Caki2 (cell line): ENCODE data around the gene UMAD1. TPM values are rescaled to one million over a fixed set of nuclear protein-coding genes. Genes with fewer than 3 reads are reported as not detected.

Experiments
- DNase-seq: peaks from one replicate; pipeline ENCODE4 v3.0.0-alpha.2; 2015; ENCODE audit warnings: low read depth
- in situ Hi-C: cut with HindIII; loops from 2 replicates; pipeline ENCODE4 v1.10.0; 2016; ENCODE audit warnings: low sequenced_read_pairs, low pct_unique_long_range_greater_than_20kb, mixed read lengths
- total RNA-seq: library from RNA; depleted of rRNA; stranded (reverse); fragments of >200 nt; shearing (Covaris generic); gene quantifications from 2 replicates; pipeline ENCODE4 v1.2.3, GENCODE V29; 2014; ENCODE audit warnings: low replicate concordance

The UMAD1 gene
- total RNA-seq, 1 experiment from 2014 or later: 19.9 TPM

GRCh38 chr7:7706101-7706511 is 65.6 kb downstream of the UMAD1 start:
- in situ Hi-C loops: no loop called here
- DNase-seq: no peak

GRCh38 chr7:7706556-7707172 is 66.1 kb downstream of the UMAD1 start:
- no peak for DNase-seq
- in situ Hi-C loops: no loop called here

- in situ Hi-C loops: no loop called here
- no peak for DNase-seq
Measured at GRCh38 chr7:7707246-7707645, 66.7 kb downstream of the UMAD1 start.

- no peak for DNase-seq
- in situ Hi-C loops: no loop called here
Measured at GRCh38 chr7:7707806-7708205, 67.3 kb downstream of the UMAD1 start.

GRCh38 chr7:7709291-7709690 is 68.7 kb downstream of the UMAD1 start:
- in situ Hi-C loops: no loop called here
- no peak for DNase-seq

DNA sequence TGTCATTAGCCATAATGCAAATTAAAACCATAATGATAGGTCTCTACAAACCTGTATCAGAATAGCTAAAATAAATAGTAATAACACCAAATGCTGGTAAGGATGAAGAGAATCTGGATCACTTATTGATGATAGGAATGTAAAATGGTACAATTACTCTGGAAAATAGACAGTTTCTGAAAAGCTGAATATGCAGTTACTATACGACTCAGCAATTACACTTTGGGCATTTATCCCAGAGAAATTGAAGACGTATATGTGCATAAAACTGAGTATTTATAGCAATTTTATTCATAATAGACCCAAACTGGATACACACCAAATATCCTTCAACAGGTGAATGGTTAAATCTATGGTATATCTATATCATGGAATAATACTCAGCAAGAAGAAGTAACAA is 69.9 kb downstream of the UMAD1 start:
- in situ Hi-C loops: no loop called here
- no peak for DNase-seq

GRCh38 chr7:7713730-7714129 is 73.2 kb downstream of the UMAD1 start:
- in situ Hi-C loops: no loop called here

DNA sequence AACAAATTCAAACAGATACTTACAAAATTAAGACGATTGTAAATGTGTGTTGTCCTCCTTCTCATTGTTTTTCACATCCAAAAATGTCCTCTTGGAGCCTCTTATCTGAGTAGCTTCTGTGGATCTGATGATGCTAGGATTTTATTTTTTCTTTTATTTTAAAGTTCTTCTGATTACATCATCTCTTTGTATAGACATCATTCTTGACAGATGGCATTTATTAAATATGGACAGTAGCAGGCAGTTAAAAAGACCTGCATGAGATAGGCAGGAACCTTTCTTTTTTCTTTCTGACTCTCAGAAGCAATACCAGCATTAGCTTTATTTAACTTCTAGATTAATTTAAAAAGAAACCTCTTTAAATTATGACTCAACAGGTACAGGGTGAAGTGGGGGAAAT is 77.9 kb downstream of the UMAD1 start, which contains the start of gene RPA3:
RPA3 (minus strand) TSS at position 116 of the 400 bp plus-strand sequence. CDS start 78,189 bp downstream, outside the sequence.
- DNase-seq: no peak
- in situ Hi-C loops: no loop called here

More at GRCh38 chr7:7713730-7714129, 73.2 kb downstream of the UMAD1 start:
- DNase-seq: no peak

DNA sequence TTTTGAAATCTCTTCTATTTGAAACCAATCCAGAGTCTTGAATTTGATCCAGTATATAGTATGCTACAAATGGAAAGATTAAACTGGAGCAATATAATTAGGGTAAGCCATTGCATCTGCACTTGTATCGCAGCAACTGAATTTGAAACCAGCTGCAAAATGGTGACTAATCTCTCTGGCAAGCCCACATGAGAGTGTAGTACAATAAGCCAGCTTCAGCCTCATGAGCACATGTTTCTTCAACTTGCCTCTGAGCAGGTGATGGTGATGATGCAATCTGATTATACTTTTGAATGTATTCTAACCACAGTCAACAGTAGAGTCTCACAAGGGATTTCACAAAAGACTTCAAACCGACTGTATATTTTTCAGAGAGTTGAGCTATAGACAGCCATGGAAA is 78.7 kb downstream of the UMAD1 start:
- DNase-seq: peak; percentile 40
- in situ Hi-C loops: no loop called here

DNA sequence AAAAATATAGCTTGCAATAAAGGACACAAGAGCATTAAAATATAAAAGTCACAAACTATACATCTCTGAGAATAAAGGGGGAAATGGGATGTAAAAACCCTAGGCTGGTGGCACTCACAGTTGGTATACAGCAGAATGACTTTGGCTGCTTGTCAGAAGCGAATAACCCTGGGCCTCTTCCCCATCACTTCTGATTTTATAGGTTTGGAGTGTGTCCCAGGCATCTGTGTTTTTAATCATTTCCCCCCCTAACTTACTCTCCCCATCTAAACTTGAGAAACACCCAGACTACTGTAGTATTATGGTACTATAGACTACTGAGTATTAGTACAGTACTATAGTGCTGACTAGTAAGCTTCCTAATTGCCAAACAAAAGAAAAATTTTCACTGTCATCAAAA is 79.6 kb downstream of the UMAD1 start:
- no peak for DNase-seq
- in situ Hi-C loops: no loop called here

GRCh38 chr7:7720750-7721621 is 80.4 kb downstream of the UMAD1 start:
- no peak for DNase-seq

DNA sequence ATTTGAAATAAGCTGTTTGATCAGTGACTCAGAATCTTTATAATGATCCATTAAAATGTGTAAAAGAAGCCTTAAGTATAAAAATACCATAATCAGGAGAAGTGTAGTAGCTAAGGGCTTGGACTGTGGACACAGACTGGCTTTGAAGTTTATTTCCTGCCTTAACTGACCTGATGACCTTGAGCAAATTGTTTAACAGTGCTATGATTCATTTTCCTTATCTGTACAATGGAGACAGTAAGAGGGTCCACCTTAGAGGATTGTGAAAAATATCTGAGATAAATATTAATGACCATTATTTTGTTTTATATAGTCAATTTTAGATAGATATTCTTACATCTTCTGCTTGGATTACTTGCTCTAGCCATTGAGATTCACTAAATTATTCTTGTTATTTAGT is 91.2 kb downstream of the UMAD1 start:
- in situ Hi-C loops: no loop called here
- no peak for DNase-seq

More at GRCh38 chr7:7720750-7721621, 80.4 kb downstream of the UMAD1 start:
- in situ Hi-C loops: no loop called here

DNA sequence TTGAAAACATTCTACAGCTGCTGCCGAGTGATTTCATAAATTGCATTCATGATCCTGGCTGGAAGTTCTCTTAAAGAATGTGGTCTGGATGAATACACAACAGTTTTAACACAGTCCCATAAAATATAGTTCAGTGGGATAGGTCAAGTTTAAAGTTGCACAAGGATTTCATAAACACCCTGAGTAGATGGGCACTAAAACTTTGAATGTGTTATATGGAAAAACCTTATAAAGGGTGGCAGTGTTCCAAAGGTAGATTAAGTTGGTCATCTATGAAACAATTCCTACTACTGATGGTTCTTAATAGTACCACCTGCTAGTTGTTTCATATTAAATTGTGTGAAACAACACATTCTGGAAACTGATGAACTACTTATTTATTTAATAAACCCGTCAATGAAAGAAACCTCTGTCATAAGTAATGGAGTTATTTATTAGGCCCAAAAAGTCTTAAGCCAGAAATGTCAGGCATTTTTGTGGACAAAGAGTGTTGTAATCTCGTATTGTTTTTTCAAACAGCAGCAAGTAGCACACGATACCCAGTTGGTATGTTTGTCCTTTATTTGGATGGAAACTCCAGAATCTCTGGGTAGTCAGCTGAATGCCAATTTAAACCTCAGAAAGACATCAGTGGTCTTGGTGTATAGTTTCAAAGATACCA is 92.2 kb downstream of the UMAD1 start:
- in situ Hi-C loops: no loop called here
- no peak for DNase-seq

DNA sequence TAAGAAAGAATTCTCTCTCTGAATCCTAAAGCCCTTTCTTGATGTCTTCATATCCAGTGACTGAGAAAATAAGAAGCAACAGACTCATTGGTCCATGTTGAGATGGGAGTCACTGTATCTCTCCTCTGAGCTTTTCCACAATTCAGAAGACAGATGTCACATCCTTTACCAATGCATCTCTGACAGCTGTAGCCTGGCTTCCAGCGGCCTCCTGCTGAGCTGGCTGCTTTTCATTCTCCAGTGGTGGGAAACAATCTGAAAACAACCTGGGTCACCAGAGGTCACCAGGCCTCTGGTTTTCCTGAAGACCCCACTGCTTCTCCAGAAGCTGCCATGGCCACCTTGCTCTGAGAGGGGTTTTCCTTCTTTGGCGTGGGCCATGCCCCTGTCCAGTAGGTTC is 96.1 kb downstream of the UMAD1 start:
- DNase-seq: no peak
- in situ Hi-C loops: no loop called here

- in situ Hi-C loops: no loop called here
- no peak for DNase-seq
Measured at GRCh38 chr7:7737674-7738073, 97.1 kb downstream of the UMAD1 start.

DNA sequence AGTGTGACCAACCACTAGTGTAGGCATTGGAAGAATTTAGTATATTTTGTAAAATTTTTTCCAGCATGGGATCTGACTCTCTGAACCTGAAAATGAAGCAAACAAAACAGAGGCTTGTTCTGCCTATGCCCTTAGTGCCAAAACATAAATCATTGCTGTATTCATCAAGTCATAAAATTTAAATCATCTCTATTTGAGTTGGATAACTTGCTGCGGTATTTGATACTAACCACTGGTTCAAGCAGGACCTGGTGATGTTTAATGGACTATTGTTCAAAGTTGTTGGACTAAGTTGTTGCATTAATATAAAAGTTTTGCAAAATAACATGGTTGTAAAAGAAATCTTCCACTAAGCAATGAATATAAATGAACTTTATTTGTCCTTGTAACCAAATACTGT is 97.6 kb downstream of the UMAD1 start:
- DNase-seq: no peak
- in situ Hi-C loops: no loop called here

DNA sequence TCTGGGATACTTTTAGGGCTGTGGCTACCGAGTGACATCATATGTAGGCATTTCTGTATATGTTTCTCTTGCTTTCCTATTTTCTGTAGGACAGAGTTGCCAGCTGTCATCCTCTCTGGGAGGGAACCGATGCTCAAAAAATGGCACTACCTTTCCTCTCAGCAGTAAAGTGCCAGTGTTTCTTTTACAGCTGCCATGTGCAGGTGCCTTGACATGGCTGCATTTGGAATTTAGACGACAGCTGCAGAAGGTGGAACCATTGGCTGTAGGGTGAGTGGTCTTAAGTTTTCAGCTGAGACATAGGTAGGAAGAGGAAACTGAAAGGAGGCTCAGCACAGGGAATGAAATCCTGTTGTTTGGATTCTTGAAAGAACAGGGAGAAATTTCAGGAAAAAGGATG is 98.1 kb downstream of the UMAD1 start:
- no peak for DNase-seq
- in situ Hi-C loops: no loop called here

GRCh38 chr7:7739204-7740036 is 98.9 kb downstream of the UMAD1 start:
- no peak for DNase-seq
- in situ Hi-C loops: no loop called here
